Calu3 (cell line): Measurements from ENCODE around the gene MAGI1. TPM values are rescaled to one million over a fixed set of nuclear protein-coding genes. Genes with fewer than 3 reads are reported as not detected.
A peak's percentile ranks its signal among the peaks of the same experiment; 100 is the strongest.

Source experiments
- BruUV-seq: library from RNA; stranded (reverse); fragments of 400-500 nt; replicated peaks from 2 replicates; lab custom pipeline; 2021; lab: Mats Ljungman, UMichigan
- CTCF ChIA-PET: fragments of 300-600 bp; sonication (Branson Sonifier 250); formaldehyde crosslinking; loops from one replicate; lab custom pipeline; 2022; ENCODE audit warnings: antibody characterized with exemption; lab: Charles Lee
- DNase-seq: peaks from one replicate; pipeline ENCODE4 v3.0.0; 2022
- H3K27ac Mint-ChIP-seq: one replicate; pipeline ENCODE4 v1.8.0; 2022; ENCODE audit warnings: mixed read lengths; ENCODE audit not compliant: unreplicated experiment
- H3K27me3 Mint-ChIP-seq: one replicate; pipeline ENCODE4 v1.8.0; 2022; ENCODE audit warnings: mixed read lengths; ENCODE audit not compliant: unreplicated experiment
- H3K36me3 Mint-ChIP-seq: one replicate; pipeline ENCODE4 v1.8.0; 2022; ENCODE audit warnings: mild to moderate bottlenecking, moderate library complexity, mixed read lengths; ENCODE audit not compliant: insufficient read depth, unreplicated experiment
- H3K4me1 Mint-ChIP-seq: one replicate; pipeline ENCODE4 v1.8.0; 2022; ENCODE audit warnings: mild to moderate bottlenecking, low read depth, mixed read lengths; ENCODE audit not compliant: unreplicated experiment
- H3K4me3 Mint-ChIP-seq: one replicate; pipeline ENCODE4 v1.8.0; 2022; ENCODE audit warnings: mild to moderate bottlenecking, low read depth, moderate library complexity, mixed read lengths; ENCODE audit not compliant: unreplicated experiment
- H3K9me3 Mint-ChIP-seq: one replicate; pipeline ENCODE4 v1.8.0; 2022; ENCODE audit warnings: low read depth, mixed read lengths; ENCODE audit not compliant: unreplicated experiment
- CTCF ChIP-seq: fragments of 200-600 bp; IDR thresholded peaks from one replicate; pipeline ENCODE4 v1.8.0; 2022; ENCODE audit warnings: antibody characterized with exemption; ENCODE audit not compliant: unreplicated experiment
- intact Hi-C: fragments of 100-400 bp; cut with micrococcal nuclease; formaldehyde crosslinking; loops from one replicate; pipeline ENCODE4 v1.10.0; 2022; ENCODE audit not compliant: unreplicated experiment
- total RNA-seq: library from RNA; stranded (reverse); gene quantifications from 2 replicates; pipeline ENCODE4 v1.2.3, GENCODE V29; 2022

MAGI1 gene
- total RNA-seq, 1 experiment from 2014 or later = 76.4 TPM

GRCh38 chr3:65889707-65890099, 149.0 kb downstream of the MAGI1 start:
- CTCF ChIA-PET = no interaction called here
- H3K36me3 Mint-ChIP-seq = no peaks in the 10 kb centered on the region
- H3K27me3 Mint-ChIP-seq = no peaks in the 10 kb centered on the region
- no peak overlapping the region for H3K27ac Mint-ChIP-seq
- TF ChIP-seq CTCF = no peak
- DNase-seq = no peak
- no TSS peak for BruUV-seq
- intact Hi-C loops = no loop called here
- H3K4me1 Mint-ChIP-seq = peaks cover 16% of the 10 kb centered on the region
- H3K4me3 Mint-ChIP-seq = no peak overlapping the region
- H3K9me3 Mint-ChIP-seq = no peaks in the 10 kb centered on the region

GRCh38 chr3:65888980-65889706, 149.6 kb downstream of the MAGI1 start:
- no peaks in the 10 kb centered on the region for H3K27me3 Mint-ChIP-seq
- CTCF ChIA-PET = no interaction called here
- peak overlapping the region; percentile 44 for H3K27ac Mint-ChIP-seq
- no peak overlapping the region for H3K4me3 Mint-ChIP-seq
- H3K36me3 Mint-ChIP-seq = no peaks in the 10 kb centered on the region
- DNase-seq = no peak
- H3K9me3 Mint-ChIP-seq = no peaks in the 10 kb centered on the region
- peaks cover 17% of the 10 kb centered on the region for H3K4me1 Mint-ChIP-seq
- BruUV-seq = no TSS peak
- no peak for TF ChIP-seq CTCF
- intact Hi-C loops = no loop called here

- no peak for DNase-seq
- intact Hi-C loops = no loop called here
- Mint-ChIP-seq H3K27ac (no peak overlapping the region), H3K36me3 (no peaks in the 10 kb centered on the region), H3K9me3 (no peaks in the 10 kb centered on the region), H3K27me3 (no peaks in the 10 kb centered on the region), H3K4me1 (peaks cover 20% of the 10 kb centered on the region), H3K4me3 (no peak overlapping the region)
- CTCF ChIA-PET = no interaction called here
- BruUV-seq = no TSS peak
- no peak for TF ChIP-seq CTCF
Observed at GRCh38 chr3:65888196-65888595, 150.5 kb downstream of the MAGI1 start.

- no peak for TF ChIP-seq CTCF
- H3K27me3 Mint-ChIP-seq = no peaks in the 10 kb centered on the region
- peaks cover 30% of the 10 kb centered on the region for H3K4me1 Mint-ChIP-seq
- no peaks in the 10 kb centered on the region for H3K36me3 Mint-ChIP-seq
- H3K27ac Mint-ChIP-seq = no peak overlapping the region
- no peak for DNase-seq
- intact Hi-C loops = no loop called here
- no peaks in the 10 kb centered on the region for H3K9me3 Mint-ChIP-seq
- no peak overlapping the region for H3K4me3 Mint-ChIP-seq
- CTCF ChIA-PET = no interaction called here
- BruUV-seq = no TSS peak
Observed at GRCh38 chr3:65886391-65886790, 152.3 kb downstream of the MAGI1 start.
